ENCODE measurements around the gene SREK1.

SREK1 gene

DNA sequence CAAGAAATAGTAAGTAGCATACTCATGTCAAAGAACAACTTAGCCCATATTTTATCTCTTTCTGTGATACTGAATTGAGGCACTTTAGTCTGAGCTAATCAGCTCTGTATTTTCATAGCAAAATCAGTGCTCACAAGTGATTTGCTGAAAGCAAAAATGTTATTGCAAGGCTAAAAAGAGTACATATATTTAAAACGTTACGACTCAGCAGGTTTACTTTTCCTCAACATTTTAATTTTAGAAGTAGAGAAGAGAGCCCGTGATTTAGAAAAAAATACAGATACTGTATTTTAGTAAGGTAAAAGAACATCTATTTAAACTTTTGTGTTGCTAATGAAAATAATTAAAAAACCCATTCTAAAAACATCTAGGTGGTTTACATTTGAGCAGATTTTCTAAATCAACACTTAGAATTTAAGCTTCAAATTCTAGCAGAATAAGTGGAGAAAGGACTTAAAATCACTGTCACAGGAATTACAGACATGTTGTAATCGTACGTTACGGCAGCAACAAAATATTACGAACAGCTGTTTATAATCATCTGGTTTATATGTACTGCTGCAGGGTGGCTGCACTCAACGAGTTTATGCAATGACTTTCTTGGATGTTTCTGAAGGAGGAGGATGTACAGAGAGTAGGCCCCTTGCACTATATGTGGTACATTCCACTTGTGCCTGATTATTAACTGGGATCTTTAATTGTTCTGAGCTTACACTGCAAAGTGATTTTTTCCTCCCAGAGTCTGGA lies 20.1 kb downstream of the SREK1 start:
- peak; percentile 56 for DNase-seq (ENCODE audit: low read depth)

DNA sequence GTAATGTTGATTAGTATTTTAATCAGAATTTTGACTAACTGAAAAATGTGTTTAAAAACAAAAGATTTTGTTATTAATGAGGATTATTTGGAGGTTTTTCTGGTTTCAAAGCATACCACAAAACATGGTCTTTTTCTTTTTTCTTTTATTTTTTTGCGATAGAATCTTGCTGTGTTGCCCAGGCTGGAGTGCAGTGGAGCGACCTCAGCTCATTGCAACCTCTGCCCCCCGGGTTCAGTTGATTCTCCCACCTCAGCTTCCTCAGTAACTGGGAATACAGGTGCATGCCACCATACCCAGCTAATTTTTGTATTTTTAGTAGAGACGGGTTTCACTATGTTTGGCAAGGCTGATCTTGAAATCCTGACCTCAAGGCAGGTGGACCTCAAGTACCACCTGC lies 24.1 kb downstream of the SREK1 start:
- DNase-seq (ENCODE audit: low read depth), result no peak

DNA sequence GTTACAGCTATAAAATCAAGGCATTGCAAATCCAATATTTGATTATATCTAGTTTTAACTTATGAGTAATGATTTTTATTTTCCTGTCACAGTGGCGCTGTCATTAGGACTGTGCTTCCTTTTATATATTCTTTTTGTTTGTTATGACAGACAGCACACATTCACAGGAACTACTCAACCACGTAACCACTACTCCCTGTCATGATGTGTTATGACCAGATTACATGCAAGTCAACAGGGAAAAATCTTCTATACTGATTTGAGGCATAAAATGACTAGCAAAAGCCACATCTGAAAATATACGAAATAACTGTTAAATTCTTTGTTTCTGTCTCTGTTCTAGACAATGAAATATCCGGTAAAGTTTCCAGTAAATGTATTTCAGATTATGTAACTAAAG lies 25.4 kb downstream of the SREK1 start:
- peak; percentile 4 for DNase-seq (ENCODE audit: low read depth)

DNA sequence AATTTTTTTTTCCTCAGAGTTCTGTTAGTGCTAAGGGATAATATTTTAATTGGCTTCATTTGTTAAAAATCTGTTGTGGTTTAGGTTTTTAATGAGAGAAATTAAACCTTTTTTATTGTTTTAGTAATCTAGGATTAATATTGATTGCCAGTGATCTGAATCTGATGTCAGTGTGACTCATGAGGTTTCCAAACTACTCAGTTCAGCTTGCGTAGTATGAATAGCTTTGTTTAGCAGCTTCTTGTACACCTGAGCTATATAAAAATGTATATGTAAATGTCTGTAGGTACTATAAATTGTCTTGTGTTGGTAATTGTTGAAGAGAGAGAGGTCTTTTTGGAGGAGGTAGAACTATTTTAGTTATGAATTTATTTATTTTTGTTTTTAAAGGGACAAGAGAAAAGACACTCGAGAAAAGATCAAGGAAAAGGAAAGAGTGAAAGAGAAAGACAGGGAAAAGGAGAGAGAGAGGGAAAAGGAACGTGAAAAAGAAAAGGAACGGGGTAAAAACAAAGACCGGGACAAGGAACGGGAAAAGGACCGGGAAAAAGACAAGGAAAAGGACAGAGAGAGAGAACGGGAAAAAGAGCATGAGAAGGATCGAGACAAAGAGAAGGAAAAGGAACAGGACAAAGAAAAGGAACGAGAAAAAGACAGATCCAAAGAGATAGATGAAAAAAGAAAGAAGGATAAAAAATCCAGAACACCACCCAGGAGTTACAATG lies 26.3 kb downstream of the SREK1 start:
- DNase-seq (ENCODE audit: low read depth), result no peak

DNA sequence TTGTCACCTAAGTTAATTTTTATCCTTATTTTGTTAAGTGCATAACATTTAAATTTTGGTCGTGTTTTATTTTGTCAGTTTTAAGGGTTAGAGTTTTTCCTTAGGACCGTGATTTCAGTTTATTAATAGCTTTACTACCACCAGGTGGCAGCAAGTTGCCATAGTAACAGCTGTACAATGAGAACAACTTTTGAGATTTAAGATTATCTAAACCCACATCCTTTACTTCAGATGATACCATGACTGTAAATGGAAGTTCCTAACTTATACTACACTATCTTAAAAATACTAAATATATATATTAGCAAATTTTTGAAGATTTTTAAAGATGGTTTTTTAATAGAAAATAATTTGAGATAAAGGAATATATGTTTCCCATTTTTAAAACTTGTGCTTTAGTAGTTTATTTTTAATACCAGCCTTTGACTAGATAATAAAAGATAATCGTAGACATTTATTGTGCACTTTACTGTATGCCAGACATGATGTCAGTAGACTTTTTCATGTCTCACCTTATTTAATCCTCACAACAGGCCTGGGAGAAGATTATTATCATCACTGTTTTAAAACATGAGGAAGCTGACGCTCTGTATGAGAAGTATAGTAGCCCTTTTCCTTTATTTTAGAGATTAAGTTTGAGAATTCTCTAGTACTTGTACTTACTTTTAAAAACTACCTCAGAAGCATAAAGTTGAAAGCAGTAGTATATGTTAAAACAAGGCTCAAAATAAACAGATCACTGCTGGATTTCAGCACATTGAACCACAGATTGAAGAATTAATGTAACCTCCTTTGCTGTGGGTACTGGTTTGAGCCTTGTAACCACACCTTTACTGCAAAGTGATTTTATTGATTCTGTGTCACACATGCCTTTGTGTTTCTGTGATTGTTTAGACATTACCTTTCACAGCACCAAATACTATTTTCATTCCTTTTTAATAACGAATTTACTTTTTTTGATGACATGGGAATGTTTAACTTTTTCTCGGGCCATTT lies 27.5 kb downstream of the SREK1 start:
- DNase-seq (ENCODE audit: low read depth), result peak; percentile 71

DNA sequence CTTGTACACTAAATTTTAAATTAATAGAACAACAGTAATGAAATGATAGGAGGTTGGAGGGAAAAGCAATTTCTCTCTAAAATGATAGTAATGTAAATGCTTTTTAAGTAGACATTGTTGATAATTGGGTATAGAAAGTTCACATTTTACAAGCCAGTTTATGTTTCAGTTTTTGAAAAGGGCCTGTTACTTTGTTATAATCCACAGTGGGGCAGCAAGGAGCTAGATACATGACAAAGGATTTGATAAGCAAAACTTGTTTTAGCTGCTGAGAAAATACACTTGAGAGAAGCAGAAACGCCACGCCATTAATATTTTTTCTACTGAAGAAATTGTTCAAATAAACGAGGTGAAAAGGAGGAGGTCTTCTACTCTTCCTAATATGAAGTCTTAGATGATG lies 30.2 kb downstream of the SREK1 start:
- peak; percentile 35 for DNase-seq (ENCODE audit: low read depth)

DNA sequence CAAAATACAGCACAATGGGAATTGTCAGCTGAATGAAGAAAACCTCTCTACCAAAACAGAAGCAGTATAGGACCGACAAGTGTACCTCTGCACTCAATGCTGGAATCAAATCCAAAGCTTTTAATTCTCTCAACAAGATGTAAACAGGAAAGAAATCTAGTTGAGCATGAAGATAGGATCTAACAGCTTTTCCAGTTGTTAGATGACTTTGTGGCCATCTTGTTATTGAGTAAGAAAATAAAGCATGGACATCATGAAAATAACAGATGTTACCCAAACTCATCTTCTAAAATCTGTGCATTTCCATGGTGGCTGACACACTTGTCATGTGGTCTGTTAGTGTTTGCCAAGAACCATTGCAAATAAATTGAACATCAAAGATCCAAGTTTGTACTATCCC lies 34.7 kb downstream of the SREK1 start:
- no peak for DNase-seq (ENCODE audit: low read depth)

DNA sequence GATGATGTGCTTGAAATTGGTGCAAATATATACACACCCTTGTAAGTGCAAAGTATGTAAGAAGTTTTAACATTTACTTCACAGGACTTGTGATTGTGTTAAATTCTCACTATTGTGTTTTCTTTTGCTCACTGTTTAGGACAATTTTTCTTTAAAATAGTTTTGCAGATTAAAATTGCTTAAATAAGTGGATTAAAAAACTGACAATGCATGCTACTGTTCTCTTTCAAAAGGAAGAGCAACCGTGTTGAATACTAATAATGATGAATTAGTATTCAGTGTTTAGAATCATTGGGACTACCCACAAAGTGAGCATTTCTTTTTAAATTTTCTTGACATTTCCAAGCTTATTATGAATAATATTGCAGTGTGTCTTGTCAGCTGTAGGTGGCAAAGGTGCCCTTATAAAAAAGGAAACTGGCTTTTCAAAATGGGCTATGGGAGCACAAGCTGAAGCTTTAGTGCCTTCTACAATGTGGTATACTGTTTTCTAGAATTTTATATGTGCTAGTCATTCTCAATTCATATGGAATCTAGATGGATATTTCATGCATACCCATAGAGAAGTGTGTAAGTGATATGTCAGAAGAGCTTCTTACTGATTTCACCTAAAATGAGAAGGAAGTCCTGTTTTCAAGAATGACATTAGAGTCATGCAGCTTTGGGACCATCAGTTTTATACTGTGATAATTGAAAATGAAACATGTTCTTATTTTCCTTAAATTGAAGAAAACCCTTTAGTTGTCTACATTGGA lies 35.4 kb downstream of the SREK1 start:
- DNase-seq (ENCODE audit: low read depth), result no peak

DNA sequence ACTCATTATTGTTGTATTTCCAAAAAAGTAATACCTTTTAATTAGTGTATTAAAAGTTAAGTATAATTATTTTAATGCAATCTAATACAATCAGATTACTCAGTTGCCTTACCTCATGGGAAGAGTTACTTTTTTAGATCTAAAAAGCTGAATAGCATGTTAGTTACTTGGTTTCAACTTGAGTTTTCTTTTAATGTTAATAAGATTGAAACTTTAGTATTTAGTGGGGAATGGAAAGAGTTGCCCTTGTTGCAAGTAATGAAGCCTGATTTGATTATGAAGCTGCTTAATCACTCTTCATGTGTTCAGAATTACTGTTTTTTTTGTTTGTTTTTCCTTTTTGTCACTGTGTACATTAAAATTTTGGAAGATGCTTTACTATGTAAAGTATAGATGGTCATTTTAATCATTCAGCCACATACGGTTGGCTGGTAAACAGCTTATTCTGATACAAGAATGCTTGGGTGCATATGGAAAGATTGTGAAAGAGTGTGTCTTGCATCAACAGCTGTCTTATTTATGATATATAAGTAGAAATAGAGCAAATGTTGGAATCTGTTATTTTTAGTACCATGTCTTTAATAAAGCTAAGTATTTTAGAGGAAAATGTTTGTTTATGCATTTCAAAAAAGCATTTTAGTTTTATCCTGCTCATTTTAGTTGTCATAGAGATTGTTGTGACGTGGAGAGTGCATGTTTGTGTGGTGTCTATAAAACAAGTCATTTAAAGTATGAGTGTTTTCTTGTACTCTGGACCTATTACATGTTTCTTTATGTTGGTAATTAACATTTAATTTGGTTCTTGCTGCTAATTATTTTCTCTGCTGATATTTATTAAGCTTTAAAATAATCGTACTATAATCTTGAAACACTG lies 36.4 kb downstream of the SREK1 start:
- DNase-seq (ENCODE audit: low read depth), result no peak

DNA sequence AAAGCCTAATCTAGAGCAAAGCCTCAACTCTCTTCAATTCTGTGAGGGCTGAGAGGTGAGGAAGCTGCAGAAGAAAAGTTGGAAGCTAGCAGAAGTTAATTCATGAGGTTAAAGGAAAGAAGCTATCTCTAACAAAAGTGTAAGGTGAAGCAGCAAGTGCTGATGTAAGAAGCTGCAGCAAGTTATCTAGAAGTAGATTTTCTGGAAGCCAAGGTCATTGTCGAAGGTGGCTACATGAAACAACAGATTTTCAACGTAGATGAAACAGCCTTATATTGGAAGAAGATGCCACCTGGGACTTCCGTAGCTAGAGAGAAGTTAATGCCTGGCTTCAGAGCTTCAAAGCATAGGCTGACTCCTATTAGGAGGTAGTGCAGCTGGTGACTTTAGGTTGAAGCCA lies 42.0 kb downstream of the SREK1 start:
- DNase-seq (ENCODE audit: low read depth), result no peak

DNA sequence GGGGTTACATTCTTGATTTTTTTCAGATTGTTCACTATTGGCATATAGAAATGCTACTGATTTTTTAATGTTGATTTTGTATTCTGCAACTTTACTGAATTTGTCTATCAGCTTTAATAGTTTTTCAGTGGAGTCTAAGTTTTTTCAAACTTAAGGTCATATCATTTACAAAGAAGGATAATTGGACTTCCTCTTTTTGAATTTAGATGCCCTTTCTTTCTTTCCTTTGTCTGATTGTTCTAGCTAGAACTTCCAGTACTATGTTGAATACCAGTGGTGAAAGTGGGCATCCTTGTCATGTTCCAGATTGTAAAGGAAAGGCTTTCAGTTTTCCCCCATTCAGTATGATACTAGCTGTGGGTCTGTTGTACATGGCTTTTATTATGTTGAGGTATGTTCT lies 49.3 kb downstream of the SREK1 start:
- no peak for DNase-seq (ENCODE audit: low read depth)

DNA sequence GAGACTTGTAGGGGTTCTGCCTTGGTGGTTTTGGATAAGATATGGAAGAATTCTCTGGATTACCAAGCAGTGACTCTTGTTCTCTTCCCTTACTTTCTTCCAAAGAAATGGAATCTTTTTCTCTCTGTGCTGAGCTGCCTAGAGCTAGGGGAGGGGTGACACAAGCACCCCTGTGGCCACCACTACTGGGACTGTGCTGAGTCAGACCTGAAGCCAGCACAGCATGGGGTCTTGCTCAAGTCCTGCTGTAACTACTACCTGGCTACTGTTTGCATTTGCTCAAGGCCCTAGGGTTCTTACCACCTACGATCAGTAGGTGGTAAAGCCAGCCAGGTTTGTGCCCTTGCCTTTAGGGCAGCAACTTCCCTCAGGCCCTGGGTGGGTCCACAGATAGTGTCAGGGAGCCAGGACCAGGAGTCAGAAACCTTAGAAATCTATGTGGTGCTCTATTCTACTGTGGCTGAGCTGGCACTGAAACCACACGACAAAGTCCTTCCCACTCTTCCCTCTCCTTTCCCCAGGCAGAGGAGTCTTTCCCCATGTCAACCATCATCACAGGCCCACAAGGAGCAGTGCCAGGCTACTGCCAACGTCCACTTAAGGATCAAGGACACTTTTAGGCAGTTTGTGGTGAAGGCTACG lies 53.8 kb downstream of the SREK1 start:
- peak; percentile 35 for DNase-seq (ENCODE audit: low read depth)

DNA sequence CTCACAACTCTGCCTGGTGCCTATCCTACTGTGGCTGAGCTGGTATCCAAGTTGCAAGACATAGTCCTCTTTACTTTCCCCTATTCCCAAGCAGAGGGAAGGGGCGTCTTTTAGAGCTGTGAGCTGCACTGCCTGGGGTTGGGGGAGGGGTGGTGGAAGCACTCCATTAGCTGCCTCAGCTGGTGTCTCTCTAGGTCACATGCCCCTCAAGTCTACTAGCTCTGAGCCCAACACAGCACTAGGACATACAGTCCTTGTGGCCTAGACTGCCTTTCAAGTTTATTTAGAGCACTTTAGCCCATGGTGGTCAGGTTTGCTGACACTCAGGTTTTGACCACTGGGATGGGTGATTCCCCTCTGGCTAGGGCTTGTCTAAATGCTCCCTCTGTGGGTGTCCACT lies 54.7 kb downstream of the SREK1 start:
- no peak for DNase-seq (ENCODE audit: low read depth)

DNA sequence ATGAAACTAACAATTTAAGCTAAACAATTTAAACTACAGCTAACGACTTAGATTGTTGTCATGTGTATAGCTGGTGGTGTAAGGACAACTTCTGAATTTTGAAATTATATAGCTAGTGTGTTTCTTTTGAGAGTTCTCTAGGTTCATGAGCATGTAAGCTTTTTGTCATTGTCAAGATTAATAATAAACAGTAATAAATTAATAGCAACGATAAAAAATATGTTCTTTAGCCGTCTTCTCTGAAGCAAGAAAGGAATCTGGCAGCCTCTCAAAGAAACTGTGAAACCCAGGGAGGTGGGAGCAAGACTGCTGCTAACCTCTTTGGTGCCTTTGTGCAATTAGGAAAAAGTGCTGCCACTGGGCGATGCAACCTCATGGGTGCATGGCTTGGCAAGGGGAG lies 59.4 kb downstream of the SREK1 start:
- no peak for DNase-seq (ENCODE audit: low read depth)

DNA sequence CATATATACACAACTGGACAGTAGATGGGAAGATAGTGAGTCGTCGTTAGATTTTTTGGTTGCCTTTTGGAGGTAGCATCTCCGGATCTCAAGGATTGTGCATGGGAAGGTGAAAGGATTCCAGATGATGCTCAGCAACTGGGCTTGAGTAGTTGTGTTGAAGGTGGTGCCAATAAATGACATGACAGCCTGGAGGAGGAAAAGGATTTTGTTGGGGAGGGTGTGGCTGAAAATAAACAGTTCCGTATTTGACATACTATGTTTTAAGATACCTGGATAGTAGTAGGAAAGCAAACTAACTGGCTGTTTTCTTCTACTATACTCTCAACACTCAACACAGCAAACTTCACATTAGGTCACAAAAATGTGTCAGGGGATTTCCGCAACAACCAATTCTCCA lies 62.4 kb downstream of the SREK1 start:
- no peak for DNase-seq (ENCODE audit: low read depth)

DNA sequence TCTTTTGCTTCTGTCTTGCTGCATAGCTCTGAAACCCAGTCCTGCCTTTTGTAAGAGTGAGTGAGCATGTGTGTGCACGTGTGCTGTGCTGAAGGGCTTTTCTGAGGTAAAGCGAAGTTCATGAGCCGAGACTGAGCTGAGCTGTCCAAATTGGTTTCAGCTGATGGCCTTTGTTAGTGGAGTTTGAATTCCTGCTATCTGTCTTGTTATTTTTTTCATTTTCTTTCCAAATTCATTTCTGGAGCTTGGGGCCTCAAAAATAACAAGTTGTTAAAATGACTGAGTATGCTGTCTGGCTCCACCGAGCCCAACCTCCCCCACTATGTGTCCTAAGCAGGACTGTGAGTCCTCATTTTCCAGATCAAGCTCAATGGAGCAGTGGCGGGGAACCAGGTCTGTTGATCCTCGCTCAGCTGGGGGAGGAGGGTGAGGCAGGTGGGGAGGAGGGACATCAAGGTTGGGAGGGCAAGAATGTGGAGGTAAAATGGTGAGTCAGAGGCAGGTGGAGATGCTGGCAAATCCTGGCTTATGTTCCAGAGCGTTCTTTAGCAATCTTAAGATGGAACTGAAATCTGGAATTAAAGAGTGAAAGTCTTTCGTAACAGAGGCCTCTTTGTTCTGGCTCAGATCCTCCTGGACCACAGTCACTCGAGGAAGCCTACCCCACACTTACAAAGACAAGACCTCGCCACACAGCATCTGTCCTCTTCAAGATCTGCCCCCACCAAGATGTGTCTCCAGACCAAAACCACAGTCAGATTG lies 63.9 kb downstream of the SREK1 start:
- DNase-seq (ENCODE audit: low read depth), result peak; percentile 28

DNA sequence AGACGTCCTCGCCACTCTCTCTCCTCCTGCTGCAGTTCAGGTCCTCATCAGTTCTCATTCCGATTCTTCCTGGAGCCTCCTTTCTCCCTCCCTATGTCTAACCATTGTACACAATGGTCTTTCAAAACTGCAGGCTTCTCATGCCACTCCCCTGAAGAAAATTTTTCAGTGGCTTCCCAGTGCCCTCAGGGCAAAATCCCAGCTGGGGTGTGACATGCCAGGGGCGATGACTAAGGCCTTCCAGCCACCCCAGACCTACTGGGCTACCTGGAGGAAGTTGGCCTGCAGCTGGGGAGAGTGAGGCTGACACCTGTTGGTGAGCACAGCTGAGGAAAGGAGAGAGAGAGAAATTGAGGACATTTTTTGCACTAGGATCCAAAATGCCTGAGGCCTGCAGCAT lies 65.2 kb downstream of the SREK1 start:
- peak; percentile 57 for DNase-seq (ENCODE audit: low read depth)

DNA sequence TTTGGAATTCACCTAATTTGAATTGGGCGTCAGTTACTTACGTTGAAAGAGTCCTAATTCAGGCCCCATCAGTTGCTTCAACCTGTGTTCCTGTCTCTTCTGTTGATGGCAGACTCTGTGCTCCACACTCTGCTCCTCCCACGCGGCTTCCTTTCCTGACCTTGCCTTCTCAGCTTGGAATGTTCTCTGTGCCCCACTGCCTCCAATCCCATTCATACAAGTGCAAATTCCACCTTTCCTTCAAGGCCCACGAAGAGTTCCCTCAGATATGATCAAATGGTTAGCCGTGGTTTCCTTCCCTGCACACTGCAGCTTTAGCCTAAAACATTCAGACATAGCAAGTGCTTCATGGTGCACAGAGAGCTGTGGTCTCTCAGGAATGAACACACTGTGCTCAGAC lies 65.7 kb downstream of the SREK1 start:
- DNase-seq (ENCODE audit: low read depth), result no peak

DNA sequence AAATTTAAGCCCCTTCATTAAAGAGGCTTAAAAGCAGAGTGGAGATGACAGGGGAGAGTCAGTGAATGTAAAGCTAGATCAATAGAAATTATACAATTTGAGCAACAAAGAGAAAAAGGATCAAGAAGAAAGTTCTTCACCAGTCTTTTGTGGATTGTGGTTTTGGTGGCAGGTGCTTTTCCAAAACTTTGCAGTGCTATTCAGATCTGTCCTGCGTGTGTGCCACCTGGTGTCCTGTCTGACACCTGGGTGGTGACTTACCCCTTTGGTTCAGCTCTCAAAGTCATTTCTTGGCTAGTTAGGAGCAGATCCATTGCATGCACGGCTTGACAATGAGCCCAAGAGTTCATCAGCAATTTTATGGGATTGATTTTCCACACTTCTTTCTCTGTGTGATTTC lies 69.4 kb downstream of the SREK1 start:
- no peak for DNase-seq (ENCODE audit: low read depth)

DNA sequence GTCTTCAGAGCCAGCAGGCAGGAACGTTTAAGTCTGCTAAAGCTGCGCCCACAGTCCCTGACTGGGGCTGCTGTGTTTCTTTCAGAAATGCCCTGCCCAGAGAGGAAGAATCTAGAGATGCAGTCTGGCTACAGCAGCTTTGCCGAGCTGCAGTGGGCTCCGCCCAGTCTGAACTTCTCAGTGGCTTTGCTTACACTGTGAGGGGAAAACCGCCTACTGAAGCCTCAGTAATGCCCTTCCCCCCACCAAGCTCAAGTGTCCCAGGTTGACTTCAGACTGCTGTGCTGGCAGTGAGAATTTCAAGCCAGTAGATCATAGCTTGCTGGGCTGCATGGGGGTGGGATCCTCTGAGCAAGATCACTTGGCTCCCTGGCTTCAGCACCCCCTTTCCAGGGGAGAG lies 78.4 kb downstream of the SREK1 start:
- DNase-seq (ENCODE audit: low read depth), result no peak
